Testis (tissue), 3 donors: ENCODE results near the gene RAD23B. TPM values are rescaled to one million over a fixed set of nuclear protein-coding genes. Genes with fewer than 3 reads are reported as not detected.

Source experiments
- DNase-seq: peaks from one replicate; pipeline ENCODE4 v3.0.0-alpha.2; 2019
- H3K27ac ChIP-seq, 2 donors: fragments of 200-600 bp; sonication (generic); one replicate each; pipeline ENCODE4 v1.5.1; 2019
- H3K27me3 ChIP-seq: fragments of 200-600 bp; sonication (generic); one replicate; pipeline ENCODE4 v1.5.1; 2019
- H3K36me3 ChIP-seq: fragments of 200-600 bp; sonication (generic); one replicate; pipeline ENCODE4 v1.5.1; 2017; ENCODE audit warnings: low read depth; ENCODE audit errors: missing control alignments
- H3K4me1 ChIP-seq: fragments of 200-600 bp; sonication (generic); one replicate; pipeline ENCODE4 v1.5.1; 2019
- H3K4me3 ChIP-seq, 2 donors: fragments of 200-600 bp; sonication (generic); one replicate each; pipeline ENCODE4 v1.5.1; 2017 to 2019
- H3K9me3 ChIP-seq: fragments of 200-600 bp; sonication (generic); one replicate; pipeline ENCODE4 v1.5.1; 2017
- POLR2A ChIP-seq: fragments of 450-650 bp; IDR thresholded peaks from one replicate; pipeline ENCODE4 v1.6.1; 2017; ENCODE audit warnings: antibody characterized with exemption, mild to moderate bottlenecking, moderate library complexity
- WGBS, 2 donors: methylation state at CpG; one replicate each; pipeline ENCODE4 v1.1.5; 2018; 5-methylcytosine and 5-hydroxymethylcytosine counted together
- intact Hi-C: fragments of 100-400 bp; cut with DNase I; formaldehyde crosslinking; loops from one replicate; pipeline ENCODE4 v1.15.1; 2023; ENCODE audit warnings: low total_unique reads
- polyA plus RNA-seq: library from polyadenylated mRNA; stranded (reverse); fragments of 350-450 nt; fragmentation: Illumina TruSeq; extraction: RNeasy Lipid Tissue Mini Kit (QIAGEN cat#74804); gene quantifications from one replicate; pipeline ENCODE4 v1.2.3, GENCODE V29; 2014; ENCODE audit warnings: low read depth, low replicate concordance; ENCODE audit not compliant: insufficient read depth
- total RNA-seq, 2 donors: library from RNA; depleted of rRNA; stranded (reverse); fragments of >200 nt; gene quantifications; one replicate each; pipeline ENCODE4 v1.2.3, GENCODE V29; 2016
- TF ChIP-seq, protein P1 (sequence below), 3 experiments: fragments of 450-650 bp in 2 of 3; fragments of 200-600 bp in 1 of 3; sonication (generic) in 1 of 3; IDR thresholded peaks; one replicate each; pipeline ENCODE4 v1.5.1; 2016 to 2019; ENCODE audit warnings: antibody characterized with exemption in 3 of 3, mild to moderate bottlenecking in 2 of 3, moderate library complexity in 1 of 3

The RAD23B gene
- total and polyA plus RNA-seq, 3 donors from 2014 or later: 116 to 199 (median 138) TPM

DNA sequence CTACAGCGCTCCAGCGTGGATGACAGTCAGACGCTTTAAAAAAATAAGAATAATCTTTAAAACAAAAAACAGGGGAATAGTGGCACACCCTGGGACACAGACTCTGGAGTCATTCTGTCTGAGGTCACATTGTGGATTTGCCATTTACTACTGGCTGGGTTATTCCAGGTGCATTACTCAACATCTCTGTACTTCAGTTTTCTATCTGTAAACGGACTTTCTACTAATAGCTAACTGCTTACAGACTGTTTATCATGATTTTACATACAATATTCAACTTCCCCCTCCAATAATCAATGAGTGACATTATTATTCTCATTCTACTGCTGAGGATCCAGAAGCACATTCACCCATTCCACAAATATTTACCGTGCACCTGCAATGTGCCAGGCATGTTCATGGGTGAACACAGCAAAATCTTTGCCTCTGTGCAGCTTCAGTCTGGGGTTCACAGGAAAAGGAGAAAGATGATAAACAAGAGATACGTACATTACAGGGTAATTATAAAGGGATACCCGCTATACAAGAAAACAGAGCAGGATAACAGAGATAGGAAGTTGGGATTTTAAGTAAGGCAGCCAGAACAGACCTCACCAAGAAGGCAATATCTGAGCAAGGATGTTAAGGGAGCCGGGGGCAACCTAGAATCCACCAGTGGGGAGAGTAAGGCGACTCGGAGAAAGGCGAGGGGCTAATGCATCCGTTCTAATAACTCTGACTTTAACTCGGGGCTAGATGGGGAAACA lies 984 bp upstream of the RAD23B start:
- 23 to 24% methylated on average over 13 of the region's 13 CpGs for WGBS, 2 donors
- H3K9me3 ChIP-seq: no peaks in the 10 kb centered on the region
- no peaks in the 10 kb centered on the region for H3K36me3 ChIP-seq
- no peaks in the 10 kb centered on the region for H3K27me3 ChIP-seq
- no peak for TF ChIP-seq POLR2A
- TF ChIP-seq, protein P1, sequence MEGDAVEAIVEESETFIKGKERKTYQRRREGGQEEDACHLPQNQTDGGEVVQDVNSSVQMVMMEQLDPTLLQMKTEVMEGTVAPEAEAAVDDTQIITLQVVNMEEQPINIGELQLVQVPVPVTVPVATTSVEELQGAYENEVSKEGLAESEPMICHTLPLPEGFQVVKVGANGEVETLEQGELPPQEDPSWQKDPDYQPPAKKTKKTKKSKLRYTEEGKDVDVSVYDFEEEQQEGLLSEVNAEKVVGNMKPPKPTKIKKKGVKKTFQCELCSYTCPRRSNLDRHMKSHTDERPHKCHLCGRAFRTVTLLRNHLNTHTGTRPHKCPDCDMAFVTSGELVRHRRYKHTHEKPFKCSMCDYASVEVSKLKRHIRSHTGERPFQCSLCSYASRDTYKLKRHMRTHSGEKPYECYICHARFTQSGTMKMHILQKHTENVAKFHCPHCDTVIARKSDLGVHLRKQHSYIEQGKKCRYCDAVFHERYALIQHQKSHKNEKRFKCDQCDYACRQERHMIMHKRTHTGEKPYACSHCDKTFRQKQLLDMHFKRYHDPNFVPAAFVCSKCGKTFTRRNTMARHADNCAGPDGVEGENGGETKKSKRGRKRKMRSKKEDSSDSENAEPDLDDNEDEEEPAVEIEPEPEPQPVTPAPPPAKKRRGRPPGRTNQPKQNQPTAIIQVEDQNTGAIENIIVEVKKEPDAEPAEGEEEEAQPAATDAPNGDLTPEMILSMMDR (IDR thresholded peaks at IDR 0.05): no peak
- peak overlapping the region; percentile 37 to 79 for H3K27ac ChIP-seq
- intact Hi-C loops: no loop called here
- no peak for DNase-seq
- peaks cover 20% of the 10 kb centered on the region for H3K4me1 ChIP-seq
- peak overlapping the region; percentile 85 to 99 for H3K4me3 ChIP-seq

GRCh38 chr9:107283623-107284616 lies 841 bp downstream of the RAD23B start:
- intact Hi-C loops: no loop called here

GRCh38 chr9:107284636-107285035 lies 1.6 kb downstream of the RAD23B start:
- no peaks in the 10 kb centered on the region for H3K36me3 ChIP-seq
- peaks cover 20% of the 10 kb centered on the region for H3K4me1 ChIP-seq
- H3K4me3 ChIP-seq: peak overlapping the region; percentile 85 to 99
- intact Hi-C loops: no loop called here
- no peak for DNase-seq
- peak overlapping the region; percentile 98 for H3K27ac ChIP-seq
- no peaks in the 10 kb centered on the region for H3K9me3 ChIP-seq
- H3K27me3 ChIP-seq: no peaks in the 10 kb centered on the region
- TF ChIP-seq, protein P1 (IDR thresholded peaks at IDR 0.05): no peak
- no peak for TF ChIP-seq POLR2A
- WGBS, 2 donors: 3 to 4% methylated on average over 6 of the region's 6 CpGs

More at GRCh38 chr9:107283623-107284616, 841 bp downstream of the RAD23B start:
- Histone ChIP-seq H3K4me1 (peaks cover 20% of the 10 kb centered on the region), H3K27me3 (no peaks in the 10 kb centered on the region), H3K27ac (peak overlapping the region; percentile 98), H3K9me3 (no peaks in the 10 kb centered on the region), H3K4me3 (peak overlapping the region; percentile 85 to 99), H3K36me3 (no peaks in the 10 kb centered on the region)
- peak; percentile 84 for DNase-seq
- WGBS, 2 donors: 1 to 2% methylated on average over 17 to 27 of the region's 55 CpGs
- no peak for TF ChIP-seq POLR2A
- TF ChIP-seq, protein P1 (IDR thresholded peaks at IDR 0.05): no peak

- Histone ChIP-seq H3K27me3 (no peaks in the 10 kb centered on the region), H3K27ac (peak overlapping the region in 1 of 2 donors; percentile 98), H3K9me3 (no peaks in the 10 kb centered on the region), H3K36me3 (no peaks in the 10 kb centered on the region), H3K4me1 (peaks cover 20% of the 10 kb centered on the region), H3K4me3 (peak overlapping the region; percentile 85 to 99)
- DNase-seq: no peak
- WGBS, 2 donors: 15 to 17% methylated on average over 6 of the region's 6 CpGs
- TF ChIP-seq, protein P1 (IDR thresholded peaks at IDR 0.05): no peak
- TF ChIP-seq POLR2A: no peak
- intact Hi-C loops: no loop called here
These were observed 2.2 kb downstream of the RAD23B start for GRCh38 chr9:107285286-107285685.
